Small intestine (tissue), 7 donors: ENCODE results near the gene GTSE1. TPM values are rescaled to one million over a fixed set of nuclear protein-coding genes. Genes with fewer than 3 reads are reported as not detected.
A peak's percentile ranks its signal among the peaks of the same experiment; 100 is the strongest.

Experiments used
- DNase-seq, 2 donors: peaks; one replicate each; pipeline versions ENCODE4 v3.0.0 to v3.0.0-alpha.2; 2013
- FAIRE-seq: peaks from 2 replicates; lab custom pipeline; 2012; peaks lifted over from hg19 to GRCh38; lab: Jason Lieb, UNC
- H3K27ac ChIP-seq, 3 donors: one replicate each; pipeline ENCODE4 v1.5.1; 2013; ENCODE audit warnings: low read length in 2 of 3, mild to moderate bottlenecking in 2 of 3, control low read depth in 1 of 3, inconsistent platforms in 1 of 3, low read depth in 1 of 3, moderate library complexity in 1 of 3
- H3K27me3 ChIP-seq, 3 donors: one replicate each; pipeline ENCODE4 v1.6.1; 2013; ENCODE audit warnings: low read length in 3 of 3, inconsistent platforms in 1 of 3; ENCODE audit not compliant: control insufficient read depth in 3 of 3, insufficient read depth in 3 of 3
- H3K36me3 ChIP-seq, 3 donors: one replicate each; pipeline ENCODE4 v1.6.1; 2013; ENCODE audit warnings: low read length in 3 of 3, inconsistent platforms in 1 of 3, low read depth in 1 of 3, mild to moderate bottlenecking in 1 of 3, moderate library complexity in 1 of 3; ENCODE audit not compliant: control insufficient read depth in 3 of 3, insufficient read depth in 2 of 3
- H3K4me1 ChIP-seq, 3 donors: one replicate each; pipeline ENCODE4 v1.6.1; 2013; ENCODE audit warnings: low read length in 2 of 3, inconsistent platforms in 1 of 3, low read depth in 1 of 3, mild to moderate bottlenecking in 1 of 3, moderate library complexity in 1 of 3; ENCODE audit not compliant: control insufficient read depth in 3 of 3, insufficient read depth in 2 of 3
- H3K4me3 ChIP-seq, 3 donors: one replicate each; pipeline ENCODE4 v1.5.1; 2013; ENCODE audit warnings: low read length in 3 of 3, control low read depth in 1 of 3, inconsistent platforms in 1 of 3, low read depth in 1 of 3, mild to moderate bottlenecking in 1 of 3, moderate library complexity in 1 of 3
- H3K9me3 ChIP-seq, 2 donors: one replicate each; pipeline ENCODE4 v1.6.1; 2013; ENCODE audit warnings: low read depth in 1 of 2, low read length in 1 of 2; ENCODE audit not compliant: control insufficient read depth in 2 of 2, insufficient read depth in 1 of 2
- WGBS, 3 donors: extraction: QIAGEN DNeasy Blood & Tissue Kit; methylation state at CpG; one replicate each; pipeline ENCODE4 v1.1.7; 2013; 5-methylcytosine and 5-hydroxymethylcytosine counted together
- polyA plus RNA-seq, 4 donors: library from polyadenylated mRNA; stranded (reverse) in 3 of 4; unstranded in 1 of 4; fragments of 200-250 nt in 3 of 4; fragments of 120-200 nt in 1 of 4; gene quantifications; one replicate each; pipeline versions ENCODE4 v1.2.1 to v1.2.3, GENCODE V29; 2013
- donor health status: healthy with polysubstance abuse.
- donor health status: control.
- donor health status: control.
- donor health status: Bipolar disorder and iron deficiency.
- donor health status: healthy.

GTSE1 gene
- polyA plus RNA-seq, 4 donors = 0.27 to 13.8 (median 5.1) TPM

- WGBS, 3 donors = 19 to 64% (median 34%) methylated on average over 29 of the region's 29 CpGs
- FAIRE-seq (no peak), DNase-seq (peak; percentile 72 to 74)
- H3K36me3 ChIP-seq = peaks cover 0 to 33% (median 0%) of the 10 kb centered on the region in 3 donors
- peak overlapping the region in 2 of 3 donors; percentile 14 to 26 for H3K4me3 ChIP-seq
- peaks cover 0 to 19% of the 10 kb centered on the region in 2 donors for H3K9me3 ChIP-seq
- peaks cover 0 to 40% (median under 1%) of the 10 kb centered on the region in 3 donors for H3K4me1 ChIP-seq
- no peaks in the 10 kb centered on the region for H3K27me3 ChIP-seq
- H3K27ac ChIP-seq = peak overlapping the region in 1 of 3 donors; percentile 88
Observed at GRCh38 chr22:46379066-46379930, 82.6 kb downstream of the GTSE1 start.

GRCh38 chr22:46380069-46380468, 83.4 kb downstream of the GTSE1 start:
- Histone ChIP-seq H3K4me1 (peaks cover 0 to 40% (median 0%) of the 10 kb centered on the region in 3 donors), H3K27me3 (no peaks in the 10 kb centered on the region), H3K9me3 (peaks cover 0 to 12% of the 10 kb centered on the region in 2 donors), H3K36me3 (peaks cover 0 to 32% (median 0%) of the 10 kb centered on the region in 3 donors), H3K4me3 (peak overlapping the region in 1 of 3 donors; percentile 14), H3K27ac (no peak overlapping the region)
- 55 to 80% (median 61%) methylated on average over 19 of the region's 19 CpGs for WGBS, 3 donors
- no peak for FAIRE-seq
- DNase-seq = no peak

Other genes starting within 250 kb of the GTSE1 start
- gene PPARA, start 146.3 kb upstream of the GTSE1 start, polyA plus RNA-seq = 10 to 100 TPM; 19.9 to 53.6 (median 23.0) TPM
- 10 to 100 TPM in 3 of 4 donors, 1 to 10 TPM in 1; 7.4 to 13.2 (median 11.5) TPM for gene CDPF1, start 46.6 kb upstream of the GTSE1 start, polyA plus RNA-seq
- under 1 TPM in 3 of 4 donors, not detected in 1; 0.27 to 0.90 (median 0.27) TPM for gene PKDREJ, start 33.5 kb upstream of the GTSE1 start, polyA plus RNA-seq
- gene TTC38, start 28.9 kb upstream of the GTSE1 start, polyA plus RNA-seq = 100 to 1,000 TPM in 3 of 4 donors, 10 to 100 TPM in 1; 83.5 to 231 (median 166) TPM
- gene TRMU, start 38.8 kb downstream of the GTSE1 start, polyA plus RNA-seq = 10 to 100 TPM; 17.0 to 38.6 (median 34.3) TPM
- 1 to 10 TPM in 2 of 4 donors, under 1 TPM in 1, not detected in 1; 0.27 to 3.0 (median 1.9) TPM for gene CELSR1, start 240.8 kb downstream of the GTSE1 start, polyA plus RNA-seq